ENCODE results near the gene LRP4.

Gene LRP4

GRCh38 chr11:46894506-46894905, 23.8 kb downstream of the LRP4 start:
- Histone ChIP-seq H3K9me3 (ENCODE audit: control insufficient read depth, insufficient read depth, low read depth, low read length) (0 out of 2 replicates have a peak, but pooled peaks cover 7% of the 10 kb centered on the region), H3K9ac (ENCODE audit: low read length) (no peak overlapping the region), H3K4me1 (ENCODE audit: control insufficient read depth, insufficient read depth, low read length) (peaks cover 5% of the 10 kb centered on the region), H3K36me3 (ENCODE audit: control insufficient read depth, insufficient read depth, low read length) (peaks cover 74% of the 10 kb centered on the region), H3K4me3 (ENCODE audit: low read depth, low read length) (no peak overlapping the region), H3K27ac (ENCODE audit: low read depth, low read length) (no peak overlapping the region), H3K27me3 (ENCODE audit: control insufficient read depth, insufficient read depth, low read length) (no peaks in the 10 kb centered on the region)

GRCh38 chr11:46892838-46893237, 25.5 kb downstream of the LRP4 start:
- Histone ChIP-seq H3K4me1 (ENCODE audit: control insufficient read depth, insufficient read depth, low read length) (peaks cover 5% of the 10 kb centered on the region), H3K36me3 (ENCODE audit: control insufficient read depth, insufficient read depth, low read length) (peaks cover 70% of the 10 kb centered on the region), H3K4me3 (ENCODE audit: low read depth, low read length) (no peak overlapping the region), H3K27ac (ENCODE audit: low read depth, low read length) (no peak overlapping the region), H3K9me3 (ENCODE audit: control insufficient read depth, insufficient read depth, low read depth, low read length) (no peaks in the 10 kb centered on the region), H3K27me3 (ENCODE audit: control insufficient read depth, insufficient read depth, low read length) (no peaks in the 10 kb centered on the region), H3K9ac (ENCODE audit: low read length) (no peak overlapping the region)

GRCh38 chr11:46892109-46892508, 26.2 kb downstream of the LRP4 start:
- H3K4me1 ChIP-seq (ENCODE audit: control insufficient read depth, insufficient read depth, low read length): peaks cover 5% of the 10 kb centered on the region
- H3K4me3 ChIP-seq (ENCODE audit: low read depth, low read length): no peak overlapping the region
- no peak overlapping the region for H3K9ac ChIP-seq (ENCODE audit: low read length)
- no peaks in the 10 kb centered on the region for H3K9me3 ChIP-seq (ENCODE audit: control insufficient read depth, insufficient read depth, low read depth, low read length)
- peaks cover 74% of the 10 kb centered on the region for H3K36me3 ChIP-seq (ENCODE audit: control insufficient read depth, insufficient read depth, low read length)
- no peak overlapping the region for H3K27ac ChIP-seq (ENCODE audit: low read depth, low read length)
- H3K27me3 ChIP-seq (ENCODE audit: control insufficient read depth, insufficient read depth, low read length): no peaks in the 10 kb centered on the region

- H3K9me3 ChIP-seq (ENCODE audit: control insufficient read depth, insufficient read depth, low read depth, low read length): no peaks in the 10 kb centered on the region
- no peaks in the 10 kb centered on the region for H3K4me1 ChIP-seq (ENCODE audit: control insufficient read depth, insufficient read depth, low read length)
- no peak overlapping the region for H3K9ac ChIP-seq (ENCODE audit: low read length)
- H3K36me3 ChIP-seq (ENCODE audit: control insufficient read depth, insufficient read depth, low read length): peaks cover 75% of the 10 kb centered on the region
- no peaks in the 10 kb centered on the region for H3K27me3 ChIP-seq (ENCODE audit: control insufficient read depth, insufficient read depth, low read length)
- no peak overlapping the region for H3K4me3 ChIP-seq (ENCODE audit: low read depth, low read length)
- no peak overlapping the region for H3K27ac ChIP-seq (ENCODE audit: low read depth, low read length)
Observed at GRCh38 chr11:46890665-46891064, 27.7 kb downstream of the LRP4 start.

GRCh38 chr11:46889689-46890475, 28.5 kb downstream of the LRP4 start:
- peaks cover 74% of the 10 kb centered on the region for H3K36me3 ChIP-seq (ENCODE audit: control insufficient read depth, insufficient read depth, low read length)

GRCh38 chr11:46889251-46889650, 29.1 kb downstream of the LRP4 start:
- Histone ChIP-seq H3K27ac (ENCODE audit: low read depth, low read length) (no peak overlapping the region), H3K4me1 (ENCODE audit: control insufficient read depth, insufficient read depth, low read length) (no peaks in the 10 kb centered on the region), H3K9ac (ENCODE audit: low read length) (no peak overlapping the region), H3K4me3 (ENCODE audit: low read depth, low read length) (no peak overlapping the region), H3K9me3 (ENCODE audit: control insufficient read depth, insufficient read depth, low read depth, low read length) (no peaks in the 10 kb centered on the region), H3K27me3 (ENCODE audit: control insufficient read depth, insufficient read depth, low read length) (no peaks in the 10 kb centered on the region), H3K36me3 (ENCODE audit: control insufficient read depth, insufficient read depth, low read length) (peaks cover 69% of the 10 kb centered on the region)

More at GRCh38 chr11:46889689-46890475, 28.5 kb downstream of the LRP4 start:
- Histone ChIP-seq H3K9ac (ENCODE audit: low read length) (no peak overlapping the region), H3K9me3 (ENCODE audit: control insufficient read depth, insufficient read depth, low read depth, low read length) (no peaks in the 10 kb centered on the region), H3K4me3 (ENCODE audit: low read depth, low read length) (no peak overlapping the region), H3K27ac (ENCODE audit: low read depth, low read length) (no peak overlapping the region), H3K4me1 (ENCODE audit: control insufficient read depth, insufficient read depth, low read length) (no peaks in the 10 kb centered on the region), H3K27me3 (ENCODE audit: control insufficient read depth, insufficient read depth, low read length) (no peaks in the 10 kb centered on the region)

- peaks cover 70% of the 10 kb centered on the region for H3K36me3 ChIP-seq (ENCODE audit: control insufficient read depth, insufficient read depth, low read length)
- no peak overlapping the region for H3K9ac ChIP-seq (ENCODE audit: low read length)
- H3K27ac ChIP-seq (ENCODE audit: low read depth, low read length): no peak overlapping the region
- H3K9me3 ChIP-seq (ENCODE audit: control insufficient read depth, insufficient read depth, low read depth, low read length): no peaks in the 10 kb centered on the region
- no peaks in the 10 kb centered on the region for H3K27me3 ChIP-seq (ENCODE audit: control insufficient read depth, insufficient read depth, low read length)
- no peak overlapping the region for H3K4me3 ChIP-seq (ENCODE audit: low read depth, low read length)
- H3K4me1 ChIP-seq (ENCODE audit: control insufficient read depth, insufficient read depth, low read length): no peaks in the 10 kb centered on the region
Observed at GRCh38 chr11:46888636-46889035, 29.7 kb downstream of the LRP4 start.

- Histone ChIP-seq H3K36me3 (ENCODE audit: control insufficient read depth, insufficient read depth, low read length) (peaks cover 73% of the 10 kb centered on the region), H3K4me1 (ENCODE audit: control insufficient read depth, insufficient read depth, low read length) (no peaks in the 10 kb centered on the region), H3K4me3 (ENCODE audit: low read depth, low read length) (no peak overlapping the region), H3K9me3 (ENCODE audit: control insufficient read depth, insufficient read depth, low read depth, low read length) (no peaks in the 10 kb centered on the region), H3K9ac (ENCODE audit: low read length) (no peak overlapping the region), H3K27me3 (ENCODE audit: control insufficient read depth, insufficient read depth, low read length) (no peaks in the 10 kb centered on the region), H3K27ac (ENCODE audit: low read depth, low read length) (no peak overlapping the region)
Observed at GRCh38 chr11:46886211-46886610, 32.1 kb downstream of the LRP4 start.

- Histone ChIP-seq H3K9ac (ENCODE audit: low read length) (no peak overlapping the region), H3K27me3 (ENCODE audit: control insufficient read depth, insufficient read depth, low read length) (no peaks in the 10 kb centered on the region), H3K4me1 (ENCODE audit: control insufficient read depth, insufficient read depth, low read length) (no peaks in the 10 kb centered on the region), H3K27ac (ENCODE audit: low read depth, low read length) (no peak overlapping the region), H3K36me3 (ENCODE audit: control insufficient read depth, insufficient read depth, low read length) (peaks cover 90% of the 10 kb centered on the region), H3K4me3 (ENCODE audit: low read depth, low read length) (no peak overlapping the region), H3K9me3 (ENCODE audit: control insufficient read depth, insufficient read depth, low read depth, low read length) (no peaks in the 10 kb centered on the region)
Observed at GRCh38 chr11:46879056-46879585, 39.2 kb downstream of the LRP4 start.

GRCh38 chr11:46877580-46877979, 40.8 kb downstream of the LRP4 start:
- no peaks in the 10 kb centered on the region for H3K4me1 ChIP-seq (ENCODE audit: control insufficient read depth, insufficient read depth, low read length)
- H3K27ac ChIP-seq (ENCODE audit: low read depth, low read length): no peak overlapping the region
- peaks cover 92% of the 10 kb centered on the region for H3K36me3 ChIP-seq (ENCODE audit: control insufficient read depth, insufficient read depth, low read length)
- no peak overlapping the region for H3K9ac ChIP-seq (ENCODE audit: low read length)
- H3K9me3 ChIP-seq (ENCODE audit: control insufficient read depth, insufficient read depth, low read depth, low read length): no peaks in the 10 kb centered on the region
- no peaks in the 10 kb centered on the region for H3K27me3 ChIP-seq (ENCODE audit: control insufficient read depth, insufficient read depth, low read length)
- no peak overlapping the region for H3K4me3 ChIP-seq (ENCODE audit: low read depth, low read length)

- no peak overlapping the region for H3K27ac ChIP-seq (ENCODE audit: low read depth, low read length)
- no peaks in the 10 kb centered on the region for H3K9me3 ChIP-seq (ENCODE audit: control insufficient read depth, insufficient read depth, low read depth, low read length)
- H3K27me3 ChIP-seq (ENCODE audit: control insufficient read depth, insufficient read depth, low read length): no peaks in the 10 kb centered on the region
- no peaks in the 10 kb centered on the region for H3K4me1 ChIP-seq (ENCODE audit: control insufficient read depth, insufficient read depth, low read length)
- peaks cover 88% of the 10 kb centered on the region for H3K36me3 ChIP-seq (ENCODE audit: control insufficient read depth, insufficient read depth, low read length)
- no peak overlapping the region for H3K4me3 ChIP-seq (ENCODE audit: low read depth, low read length)
- no peak overlapping the region for H3K9ac ChIP-seq (ENCODE audit: low read length)
Observed at GRCh38 chr11:46876471-46876870, 41.9 kb downstream of the LRP4 start.

Data from HUES6 (cell line).